Endothelial cell of umbilical vein (primary cell): ENCODE measurements around the gene IRF2BP1. TPM values are rescaled to one million over a fixed set of nuclear protein-coding genes. Genes with fewer than 3 reads are reported as not detected.

Experiments
- BruUV-seq: library from RNA; stranded (reverse); fragments of 400-500 nt; replicated peaks from 2 replicates; lab custom pipeline; 2021; lab: Mats Ljungman, UMichigan
- CTCF ChIA-PET: fragments of 300-600, 350-600 bp; sonication (Branson Sonifier 250); formaldehyde crosslinking; loops from one replicate; lab custom pipeline; 2021; ENCODE audit warnings: antibody characterized with exemption, inconsistent platforms; lab: Charles Lee
- POLR2A ChIA-PET: fragments of 300-600, 350-600 bp; sonication (Branson Sonifier 250); formaldehyde crosslinking; loops from one replicate; lab custom pipeline; 2021; ENCODE audit warnings: antibody characterized with exemption, inconsistent platforms; lab: Charles Lee
- DNase-seq: peaks from one replicate; pipeline ENCODE4 v3.0.0-alpha.2; 2011; ENCODE audit warnings: low read depth, low spot score
- FAIRE-seq: peaks from 2 replicates; lab custom pipeline; 2011; peaks lifted over from hg19 to GRCh38; lab: Jason Lieb, UNC
- H2AFZ ChIP-seq: 2 replicates; pipeline ENCODE4 v1.6.0; 2012; ENCODE audit warnings: low read depth, low read length, control low read depth, inconsistent platforms
- H3K27ac ChIP-seq: 2 replicates; pipeline ENCODE4 v1.5.1; 2011; ENCODE audit warnings: low read depth, mild to moderate bottlenecking, control low read depth, low read length, moderate library complexity; ENCODE audit not compliant: insufficient read depth
- H3K27me3 ChIP-seq, 2 experiments: 2 replicates each; pipeline versions ENCODE4 v1.6.0 to v1.6.1; 2011; ENCODE audit warnings: low read length in 2 of 2, mixed read lengths in 1 of 2; ENCODE audit not compliant: control insufficient read depth in 2 of 2, insufficient read depth in 2 of 2
- H3K36me3 ChIP-seq, 2 experiments: 2 replicates in 1 of 2; 3 replicates in 1 of 2; pipeline ENCODE4 v1.5.1; 2011; ENCODE audit warnings: low read length in 2 of 2, mild to moderate bottlenecking in 1 of 2, moderate library complexity in 1 of 2; ENCODE audit not compliant: control insufficient read depth in 2 of 2, insufficient read depth in 2 of 2; ENCODE audit errors: extremely low read depth in 1 of 2
- H3K4me1 ChIP-seq: 3 replicates; pipeline ENCODE4 v1.5.1; 2011; ENCODE audit warnings: mild to moderate bottlenecking, low read length; ENCODE audit not compliant: control insufficient read depth, insufficient read depth; ENCODE audit errors: extremely low read depth
- H3K4me2 ChIP-seq: 2 replicates; pipeline ENCODE4 v1.6.1; 2011; ENCODE audit warnings: low read length, control low read depth, mixed read lengths; ENCODE audit not compliant: insufficient read depth
- H3K4me3 ChIP-seq, 3 experiments: fragments of 200-600 bp in 1 of 3; sonication (generic), shearing (Covaris generic) in 1 of 3; replicated peaks in 1 of 3; 2 replicates each; pipeline ENCODE4 v1.5.1; 2011 to 2016; ENCODE audit warnings: control low read depth in 3 of 3, low read length in 3 of 3, mild to moderate bottlenecking in 2 of 3, inconsistent platforms in 1 of 3, low read depth in 1 of 3, moderate library complexity in 1 of 3; ENCODE audit not compliant: insufficient read depth in 1 of 3
- H3K79me2 ChIP-seq: 2 replicates; pipeline ENCODE4 v1.6.0; 2012; ENCODE audit warnings: low read length, inconsistent platforms; ENCODE audit not compliant: control insufficient read depth, insufficient read depth
- H3K9ac ChIP-seq: replicated peaks from 2 replicates; pipeline ENCODE3; 2011; ENCODE audit warnings: low read length, control low read depth; ENCODE audit not compliant: insufficient read depth; ENCODE audit errors: extremely low read depth
- H3K9me1 ChIP-seq: replicated peaks from 3 replicates; pipeline ENCODE4 v1.6.0; 2011; ENCODE audit warnings: mild to moderate bottlenecking, low read length; ENCODE audit not compliant: control insufficient read depth, insufficient read depth; ENCODE audit errors: extremely low read depth
- H3K9me3 ChIP-seq: replicated peaks from 2 replicates; pipeline ENCODE4 v1.5.1; 2012; ENCODE audit warnings: low read length, inconsistent platforms; ENCODE audit not compliant: control insufficient read depth, insufficient read depth
- H4K20me1 ChIP-seq: replicated peaks from 2 replicates; pipeline ENCODE3; 2011; ENCODE audit warnings: mild to moderate bottlenecking, low read length; ENCODE audit not compliant: control insufficient read depth, insufficient read depth; ENCODE audit errors: extremely low read depth
- CTCF ChIP-seq, 2 donors: IDR thresholded peaks; 1 replicate in 1 of 2; 2 replicates in 1 of 2; pipeline ENCODE4 v1.5.1; 2011; ENCODE audit warnings: low read length in 2 of 2, mild to moderate bottlenecking in 2 of 2, moderate library complexity in 2 of 2, control low read depth in 1 of 2, inconsistent platforms in 1 of 2, low read depth in 1 of 2; ENCODE audit not compliant: insufficient read depth in 1 of 2; ENCODE audit errors: extremely low read depth in 1 of 2
- EZH2 ChIP-seq: IDR thresholded peaks from 2 replicates; pipeline ENCODE4 v1.6.1; 2012; ENCODE audit warnings: borderline replicate concordance, low read depth, mild to moderate bottlenecking, moderate library complexity, low read length, inconsistent platforms; ENCODE audit not compliant: severe bottlenecking
- FOS ChIP-seq: IDR thresholded peaks from 2 replicates; pipeline ENCODE4 v1.6.1; 2011; ENCODE audit warnings: mild to moderate bottlenecking, low read length, moderate library complexity, borderline replicate concordance; ENCODE audit not compliant: insufficient read depth
- GATA2 ChIP-seq: IDR thresholded peaks from 2 replicates; pipeline ENCODE4 v1.7.0; 2011; ENCODE audit warnings: low read depth, mild to moderate bottlenecking, moderate library complexity, mixed read lengths, low read length; ENCODE audit not compliant: insufficient read length, insufficient read depth
- JUN ChIP-seq: IDR thresholded peaks from 2 replicates; pipeline ENCODE4 v1.6.1; 2011; ENCODE audit warnings: borderline replicate concordance, low read depth; ENCODE audit not compliant: insufficient read length, insufficient read depth
- MAX ChIP-seq: IDR thresholded peaks from 2 replicates; pipeline ENCODE4 v1.6.1; 2011; ENCODE audit not compliant: insufficient read depth, insufficient read length
- MYC ChIP-seq: IDR thresholded peaks from one replicate; pipeline ENCODE4 v1.6.1; 2011; ENCODE audit warnings: mild to moderate bottlenecking, low read depth, low read length
- POLR2A ChIP-seq: IDR thresholded peaks from 2 replicates; pipeline ENCODE4 v1.6.1; 2012; ENCODE audit warnings: low read depth, mild to moderate bottlenecking, control low read depth, low read length
- POLR2AphosphoS5 ChIP-seq: IDR thresholded peaks from 2 replicates; pipeline ENCODE4 v1.6.1; 2012; ENCODE audit warnings: low read depth, mild to moderate bottlenecking, control low read depth, low read length, moderate library complexity; ENCODE audit not compliant: insufficient read depth
- dilution Hi-C: fragments of 300-500 bp; cut with MboI; formaldehyde crosslinking; loops from one replicate; pipeline ENCODE4 v1.15.0; 2019; ENCODE audit warnings: low sequenced_read_pairs; ENCODE audit not compliant: extremely low pct_ligation_motif_present
- intact Hi-C: fragments of 100-400 bp; cut with micrococcal nuclease; formaldehyde crosslinking; loops from one replicate; pipeline ENCODE4 v1.10.0; 2022
- polyA plus RNA-seq, 4 experiments: library from polyadenylated mRNA; depleted of rRNA in 3 of 4; stranded (reverse) in 3 of 4; unstranded in 1 of 4; fragments of >200 nt; gene quantifications; 2 replicates each; pipeline versions ENCODE4 v1.2.1 to v1.2.3, GENCODE V29; 2011 to 2012; ENCODE audit warnings: missing spikeins in 1 of 4
- total RNA-seq: library from RNA; stranded (reverse); gene quantifications from 2 replicates; pipeline ENCODE4 v1.2.3, GENCODE V29; 2021

Gene IRF2BP1
- total and polyA plus RNA-seq, 2 donors (not counting 3 experiments of a cell fraction or from before 2014, with no cell fraction given): 12.3 to 17.5 TPM

- DNase-seq (no peak), FAIRE-seq (peak; percentile 37)
- Histone ChIP-seq H3K27me3 (peaks cover 15 to 18% of the 10 kb centered on the region in 2 experiments), H4K20me1 (no peaks in the 10 kb centered on the region), H3K9ac (no peak overlapping the region), H3K9me1 (no peaks in the 10 kb centered on the region), H3K4me2 (no peak overlapping the region), H3K4me1 (peaks cover 4% of the 10 kb centered on the region), H3K4me3 (no peak overlapping the region), H3K36me3 (peaks cover 2 to 6% of the 10 kb centered on the region in 2 experiments), H3K9me3 (no peaks in the 10 kb centered on the region), H2AFZ (no peak overlapping the region), H3K79me2 (peaks cover 41% of the 10 kb centered on the region), H3K27ac (no peak overlapping the region)
- no peak for TF ChIP-seq POLR2AphosphoS5
- no peak for TF ChIP-seq FOS
- TF ChIP-seq GATA2: no peak
- no peak for TF ChIP-seq POLR2A
- no peak for TF ChIP-seq MAX
- no peak for TF ChIP-seq CTCF (IDR thresholded peaks at IDR 0.05; ENCODE audit: extremely low read depth in 1 of 2, insufficient read depth in 1 of 2, low read depth in 1 of 2, low read length in 2 of 2)
- TF ChIP-seq EZH2: no peak
- no peak for TF ChIP-seq MYC
- TF ChIP-seq JUN: no peak
- CTCF ChIA-PET: no interaction called here
- intact Hi-C loops: no loop called here
- no TSS peak for BruUV-seq
- POLR2A ChIA-PET: no interaction called here
- dilution Hi-C loops: no loop called here
These were observed 25.3 kb downstream of the IRF2BP1 start for GRCh38 chr19:45860359-45861259.
